HL-60/S4 treated with retinoic acid at 250 ng/mL for 4 days and 3 days (cell line): ENCODE measurements around the gene PKN3.
"Not testable (repeated sequence)": the region's sequence is repeated elsewhere in the genome, so short reads cannot be mapped to it uniquely, and the experiment has no call there.

Source experiments
- in situ Hi-C: fragments of 300-500 bp; cut with MboI; formaldehyde crosslinking; loops from 2 replicates; pipeline ENCODE4 v1.7.0; 2022; ENCODE audit warnings: low sequenced_read_pairs

Gene PKN3

DNA sequence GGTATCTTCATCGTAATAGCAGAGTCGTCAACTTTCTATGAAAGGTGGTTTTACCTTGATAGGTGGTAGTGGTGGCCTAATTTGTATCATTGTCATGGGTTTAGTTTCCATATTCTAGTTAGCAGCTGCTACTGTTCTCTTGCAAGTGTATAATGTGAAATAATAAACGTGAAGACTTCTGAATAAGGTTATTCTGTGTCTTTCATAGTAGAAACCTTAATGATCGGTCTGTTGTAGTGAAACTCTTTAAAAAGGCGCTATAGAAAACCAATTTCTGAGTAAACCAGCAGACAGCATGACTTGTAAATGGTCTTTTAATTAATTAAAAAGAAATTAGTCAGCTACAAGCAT is 11.6 kb upstream of the PKN3 start:
- in situ Hi-C loops: no loop called here

GRCh38 chr9:128693738-128694137 is 8.6 kb upstream of the PKN3 start:
- in situ Hi-C loops: not testable (repeated sequence)

DNA sequence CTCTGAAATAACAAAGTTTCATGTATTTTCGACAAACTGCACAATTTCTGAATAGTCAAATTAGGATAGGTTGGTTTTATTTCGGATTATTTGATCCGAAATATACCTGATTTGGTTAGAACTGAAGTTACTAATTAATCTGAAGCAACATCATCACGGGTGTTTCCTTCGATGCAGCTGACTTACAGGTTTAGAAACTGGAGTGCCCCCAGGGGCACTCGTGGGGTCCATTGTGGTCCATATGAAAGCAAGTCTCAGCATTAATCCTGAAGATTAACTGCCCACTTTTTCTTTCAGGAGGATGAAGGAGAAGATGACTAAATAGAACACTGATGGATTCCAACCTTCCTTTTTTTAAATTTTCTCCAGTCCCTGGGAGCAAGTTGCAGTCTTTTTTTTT is 8.0 kb upstream of the PKN3 start:
- in situ Hi-C loops: no loop called here

DNA sequence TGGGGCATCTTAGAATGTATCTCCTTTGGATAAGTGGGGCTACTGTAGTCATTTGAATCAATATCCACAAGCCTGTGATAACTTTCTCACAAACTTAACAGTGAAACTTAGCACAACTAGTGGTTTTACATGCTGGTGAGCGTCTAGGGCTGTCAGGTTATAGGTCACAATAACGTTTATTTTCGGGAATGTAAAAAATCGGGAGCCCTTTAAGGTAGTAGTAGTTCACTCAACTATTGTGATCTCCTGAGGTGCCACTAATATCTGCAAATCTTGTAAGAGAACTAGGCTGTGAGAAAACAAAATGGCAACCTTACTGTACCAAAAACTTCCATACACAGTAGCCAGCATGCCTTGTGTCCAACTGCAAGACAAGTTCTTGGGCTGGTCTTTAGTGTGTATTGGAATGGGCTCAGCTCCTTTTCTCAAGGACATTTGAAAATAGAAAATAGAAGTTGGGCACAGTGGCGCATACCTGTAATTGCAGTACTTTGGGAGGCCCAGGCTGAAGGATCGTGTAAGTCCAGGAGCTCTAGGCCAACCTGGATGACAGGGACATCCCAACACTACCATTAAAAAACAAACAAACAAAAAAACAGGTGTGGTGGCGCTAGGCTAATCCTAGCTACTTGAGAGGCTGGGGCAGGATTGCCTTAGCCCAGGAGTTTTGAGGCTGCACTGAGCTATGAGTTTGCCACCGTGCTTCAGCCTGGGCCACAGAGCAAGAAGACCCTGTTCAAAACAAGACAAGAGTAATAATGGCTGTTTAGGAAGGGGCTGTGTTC is 5.2 kb upstream of the PKN3 start:
- in situ Hi-C loops: no loop called here

DNA sequence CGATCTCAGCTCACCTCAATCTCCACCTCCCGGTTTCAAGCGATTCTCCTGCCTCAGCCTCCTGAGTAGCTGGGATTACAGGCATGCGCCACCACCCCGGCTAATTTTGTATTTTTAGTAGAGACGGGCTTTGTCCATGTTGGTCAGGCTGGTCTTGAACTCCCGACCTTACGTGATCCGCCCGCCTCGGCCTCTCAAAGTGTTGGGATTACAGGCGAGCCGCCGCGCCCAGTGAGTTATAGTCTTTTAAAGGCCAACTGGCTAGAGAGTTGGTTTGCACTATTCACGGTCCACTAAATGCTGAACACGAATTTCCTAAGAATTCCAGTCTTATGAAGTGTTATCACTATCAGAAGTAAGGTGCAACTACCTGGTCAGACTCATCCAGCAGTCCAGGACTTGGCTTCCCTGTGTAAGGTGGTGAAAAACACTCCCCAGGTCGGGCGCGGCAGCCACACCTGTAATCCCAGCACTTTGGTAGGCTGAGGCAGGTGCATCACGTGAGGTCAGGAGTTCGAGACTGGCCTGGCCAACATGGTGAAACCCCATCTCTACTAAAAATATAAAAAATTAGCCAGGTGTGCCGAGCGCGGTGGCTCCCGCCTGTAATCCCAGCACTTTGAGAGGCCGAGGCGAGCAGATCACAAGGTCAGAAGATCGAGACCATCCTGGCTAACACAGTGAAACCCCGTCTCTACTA is 3.1 kb upstream of the PKN3 start:
- in situ Hi-C loops: not testable (repeated sequence)

DNA sequence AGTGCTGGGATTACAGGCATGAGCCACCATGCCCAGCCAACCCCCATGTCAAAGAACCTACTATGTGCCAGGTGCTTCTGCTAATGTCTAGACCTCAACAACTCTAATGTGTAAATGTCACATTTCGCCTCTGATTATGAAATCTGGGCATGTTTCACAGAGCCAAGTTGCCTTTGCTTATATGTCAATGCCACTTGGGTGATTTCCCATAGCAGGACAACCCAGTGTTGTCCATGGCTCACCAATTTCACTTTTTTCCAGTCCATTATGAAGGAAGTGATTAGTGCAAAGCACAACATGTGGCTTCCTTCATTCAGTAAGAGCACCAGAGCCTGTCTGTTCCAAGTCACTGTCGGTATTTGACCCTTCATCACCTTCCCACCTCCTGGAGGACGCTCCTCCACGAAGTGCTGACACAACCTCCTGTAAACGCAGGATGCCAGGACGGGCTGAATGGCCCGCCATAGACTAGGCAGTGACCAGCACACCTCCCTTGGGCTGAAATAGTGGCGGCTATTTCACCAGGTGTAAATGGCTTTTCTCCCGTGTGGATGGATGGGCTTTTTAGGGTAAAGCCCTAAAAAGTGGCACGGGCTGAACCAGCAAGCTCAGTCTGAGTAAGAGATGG is 962 bp upstream of the PKN3 start:
- in situ Hi-C loops: no loop called here

DNA sequence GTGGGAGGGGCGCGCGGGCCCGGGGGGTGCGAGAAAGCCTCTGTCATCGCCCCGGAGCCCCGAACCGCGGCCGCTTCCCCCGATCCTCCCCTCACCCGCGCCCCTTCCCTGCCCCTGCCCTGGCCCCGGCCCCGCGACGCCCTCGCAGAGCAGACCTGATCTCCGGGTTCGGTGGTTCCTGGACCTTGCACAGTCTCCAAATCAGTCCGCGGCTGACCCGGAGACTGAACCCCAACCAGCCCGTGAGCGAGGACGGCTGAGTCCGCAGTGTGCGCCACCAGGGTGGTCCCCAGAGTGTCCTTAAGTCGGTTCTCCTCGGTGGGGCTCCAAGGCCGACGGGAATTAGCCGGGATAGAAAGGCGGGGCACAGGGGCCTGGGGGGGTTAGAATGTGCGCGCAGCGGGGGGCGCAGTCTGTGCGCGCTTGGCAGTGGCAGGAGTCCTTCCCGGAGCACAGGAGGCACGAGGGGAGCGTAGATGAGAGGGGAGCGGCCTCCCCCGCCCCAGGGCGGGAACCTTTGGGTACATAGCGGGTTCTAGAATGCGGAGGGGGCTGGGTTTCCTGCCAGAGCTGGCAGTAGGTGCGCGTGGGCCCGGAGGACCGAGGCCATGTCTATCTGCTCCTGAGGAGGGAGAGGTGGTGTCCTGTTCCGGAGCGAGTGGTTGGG is 779 bp downstream of the PKN3 start:
- in situ Hi-C loops: no loop called here

DNA sequence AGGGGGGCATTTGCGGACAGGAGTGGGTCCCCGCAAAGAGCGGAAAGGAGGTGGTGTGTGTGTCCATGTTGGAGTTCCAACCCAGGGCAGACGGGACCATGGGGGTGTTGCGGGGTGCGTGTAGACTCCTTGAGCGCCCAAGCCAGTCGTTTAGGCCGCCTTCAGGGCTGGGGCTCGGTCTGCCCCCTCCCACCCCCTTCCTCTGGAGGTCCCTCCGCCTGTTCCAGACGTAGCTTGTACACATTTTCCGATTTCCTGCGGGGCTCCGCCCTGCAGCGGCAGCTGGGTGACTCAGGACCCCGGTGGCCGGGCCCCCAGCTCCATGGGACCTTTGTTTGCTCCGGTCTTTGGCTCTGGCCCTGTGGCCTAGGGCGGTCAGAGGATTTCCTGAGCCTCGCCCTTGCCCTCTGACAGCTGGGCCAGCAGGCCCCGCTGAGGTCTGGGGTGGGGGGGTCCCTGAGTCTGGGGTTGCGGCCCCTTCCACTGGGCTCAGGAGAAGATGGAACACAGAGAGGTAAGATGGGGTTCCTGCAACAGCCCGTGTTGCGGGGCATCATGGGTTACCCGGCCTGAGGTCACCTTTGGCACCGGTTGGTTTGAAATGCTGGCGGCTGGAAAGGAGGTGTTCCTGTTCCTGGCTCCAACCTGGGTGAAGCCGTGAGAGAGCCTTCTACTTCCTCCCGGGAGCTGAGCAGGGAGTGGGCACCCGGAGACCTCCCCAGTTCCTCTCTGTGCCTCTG is 1.5 kb downstream of the PKN3 start:
- in situ Hi-C loops: no loop called here

DNA sequence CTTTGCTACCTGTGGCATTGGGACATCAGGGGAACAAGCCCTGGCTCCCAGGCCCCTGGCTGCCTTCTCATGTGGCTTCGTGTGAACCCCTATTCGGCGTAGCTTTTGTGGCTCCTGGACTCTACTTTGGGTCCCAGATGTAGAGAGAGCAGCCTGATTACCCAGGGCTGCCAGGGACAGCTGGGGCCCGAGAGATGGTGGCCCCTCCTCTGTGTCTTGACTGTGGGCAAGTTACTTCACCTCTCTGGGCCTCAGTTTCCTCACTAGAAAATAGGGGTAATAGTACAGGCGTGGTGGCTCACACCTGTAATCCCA is 2.0 kb downstream of the PKN3 start:
- in situ Hi-C loops: no loop called here

DNA sequence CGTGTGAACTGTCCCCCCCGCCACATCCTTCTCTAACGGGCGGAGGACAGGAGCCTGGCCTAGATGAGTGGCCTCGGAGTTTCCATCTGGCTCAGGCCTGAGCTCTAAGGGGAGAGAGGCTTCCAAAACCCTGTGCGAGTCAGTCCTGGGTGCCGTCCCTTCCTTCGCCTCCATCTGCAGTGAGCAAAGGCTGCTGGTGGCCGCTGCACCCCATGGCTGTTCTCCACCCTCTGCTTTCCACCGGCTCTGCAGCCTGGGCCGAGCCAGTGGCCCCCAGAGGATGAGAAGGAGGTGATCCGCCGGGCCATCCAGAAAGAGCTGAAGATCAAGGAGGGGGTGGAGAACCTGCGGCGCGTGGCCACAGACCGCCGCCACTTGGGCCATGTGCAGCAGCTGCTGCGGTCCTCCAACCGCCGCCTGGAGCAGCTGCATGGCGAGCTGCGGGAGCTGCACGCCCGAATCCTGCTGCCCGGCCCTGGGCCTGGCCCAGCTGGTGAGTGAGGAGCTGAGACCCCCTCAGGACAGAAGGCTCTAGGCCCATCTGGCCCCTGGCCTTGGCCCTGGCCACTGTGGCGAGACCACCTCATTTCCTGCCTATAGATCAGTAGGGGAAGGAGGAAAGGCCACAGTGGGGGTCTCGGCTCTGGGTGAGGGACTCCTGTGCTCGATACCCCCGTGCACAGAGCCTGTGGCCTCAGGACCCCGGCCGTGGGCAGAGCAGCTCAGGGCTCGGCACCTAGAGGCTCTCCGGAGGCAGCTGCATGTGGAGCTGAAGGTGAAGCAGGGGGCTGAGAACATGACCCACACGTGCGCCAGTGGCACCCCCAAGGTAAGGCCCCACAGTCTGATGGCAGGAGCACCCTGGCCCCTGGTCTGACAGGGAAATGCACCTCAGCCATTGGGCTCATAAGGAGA is 3.0 kb downstream of the PKN3 start:
- in situ Hi-C loops: no loop called here

DNA sequence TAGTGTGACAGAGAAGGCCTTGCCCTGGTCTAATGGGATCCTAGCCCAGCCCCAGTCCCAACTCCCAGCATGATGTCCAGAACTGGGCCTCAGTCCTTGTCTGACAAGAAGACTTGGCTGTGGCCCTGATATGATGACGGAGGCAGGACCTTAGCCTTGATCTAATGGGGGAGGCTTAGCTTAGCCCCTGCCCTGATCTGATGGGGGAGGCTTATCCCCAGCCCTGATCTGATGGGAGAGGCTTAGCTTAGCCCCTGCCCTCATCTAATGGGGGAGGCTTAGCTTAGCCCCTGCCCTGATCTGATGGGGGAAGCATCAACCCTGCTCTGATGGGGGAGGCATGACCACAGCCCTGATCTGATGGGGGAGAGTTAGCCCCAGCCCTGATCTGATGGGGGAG is 3.7 kb downstream of the PKN3 start:
- in situ Hi-C loops: no loop called here

DNA sequence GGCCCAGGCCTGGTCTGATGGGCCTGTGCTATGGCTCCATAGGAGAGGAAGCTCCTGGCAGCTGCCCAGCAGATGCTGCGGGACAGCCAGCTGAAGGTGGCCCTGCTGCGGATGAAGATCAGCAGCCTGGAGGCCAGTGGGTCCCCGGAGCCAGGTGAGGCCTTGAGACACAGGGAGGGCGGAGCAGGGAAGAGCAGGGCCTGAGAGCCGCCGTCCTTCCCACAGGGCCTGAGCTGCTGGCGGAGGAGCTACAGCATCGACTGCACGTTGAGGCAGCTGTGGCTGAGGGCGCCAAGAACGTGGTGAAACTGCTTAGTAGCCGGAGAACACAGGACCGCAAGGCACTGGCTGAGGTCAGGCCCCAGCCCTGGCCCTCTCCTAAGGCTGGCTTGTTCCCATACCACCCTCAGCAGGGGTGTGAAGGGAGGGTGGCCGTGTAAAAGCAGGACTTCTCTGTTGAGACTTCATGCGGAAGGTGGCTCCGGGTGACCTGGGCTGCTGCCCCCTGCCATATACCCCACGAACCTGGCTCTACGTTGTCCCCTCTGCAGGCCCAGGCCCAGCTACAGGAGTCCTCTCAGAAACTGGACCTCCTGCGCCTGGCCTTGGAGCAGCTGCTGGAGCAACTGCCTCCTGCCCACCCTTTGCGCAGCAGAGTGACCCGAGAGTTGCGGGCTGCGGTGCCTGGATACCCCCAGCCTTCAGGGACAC is 4.5 kb downstream of the PKN3 start:
- in situ Hi-C loops: no loop called here

DNA sequence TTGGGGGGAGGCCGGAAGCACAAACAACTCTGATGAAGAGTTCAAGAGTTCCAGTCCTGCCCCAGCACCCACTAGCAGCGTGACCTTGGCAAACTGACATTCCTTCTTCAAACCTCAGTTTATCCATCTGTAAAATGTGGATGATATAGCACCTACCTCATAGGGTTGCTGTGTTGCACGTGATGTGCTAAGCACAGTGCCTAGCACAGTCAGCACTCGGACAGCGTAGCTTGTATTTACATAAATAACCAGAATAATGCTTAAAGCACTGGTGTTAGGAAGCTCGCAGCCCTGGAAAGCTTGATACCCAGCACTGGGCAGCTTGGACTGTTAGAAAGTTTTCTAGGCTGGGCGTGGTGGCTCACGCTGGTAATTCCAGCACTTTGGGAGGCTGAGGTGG is 5.1 kb downstream of the PKN3 start:
- in situ Hi-C loops: no loop called here

DNA sequence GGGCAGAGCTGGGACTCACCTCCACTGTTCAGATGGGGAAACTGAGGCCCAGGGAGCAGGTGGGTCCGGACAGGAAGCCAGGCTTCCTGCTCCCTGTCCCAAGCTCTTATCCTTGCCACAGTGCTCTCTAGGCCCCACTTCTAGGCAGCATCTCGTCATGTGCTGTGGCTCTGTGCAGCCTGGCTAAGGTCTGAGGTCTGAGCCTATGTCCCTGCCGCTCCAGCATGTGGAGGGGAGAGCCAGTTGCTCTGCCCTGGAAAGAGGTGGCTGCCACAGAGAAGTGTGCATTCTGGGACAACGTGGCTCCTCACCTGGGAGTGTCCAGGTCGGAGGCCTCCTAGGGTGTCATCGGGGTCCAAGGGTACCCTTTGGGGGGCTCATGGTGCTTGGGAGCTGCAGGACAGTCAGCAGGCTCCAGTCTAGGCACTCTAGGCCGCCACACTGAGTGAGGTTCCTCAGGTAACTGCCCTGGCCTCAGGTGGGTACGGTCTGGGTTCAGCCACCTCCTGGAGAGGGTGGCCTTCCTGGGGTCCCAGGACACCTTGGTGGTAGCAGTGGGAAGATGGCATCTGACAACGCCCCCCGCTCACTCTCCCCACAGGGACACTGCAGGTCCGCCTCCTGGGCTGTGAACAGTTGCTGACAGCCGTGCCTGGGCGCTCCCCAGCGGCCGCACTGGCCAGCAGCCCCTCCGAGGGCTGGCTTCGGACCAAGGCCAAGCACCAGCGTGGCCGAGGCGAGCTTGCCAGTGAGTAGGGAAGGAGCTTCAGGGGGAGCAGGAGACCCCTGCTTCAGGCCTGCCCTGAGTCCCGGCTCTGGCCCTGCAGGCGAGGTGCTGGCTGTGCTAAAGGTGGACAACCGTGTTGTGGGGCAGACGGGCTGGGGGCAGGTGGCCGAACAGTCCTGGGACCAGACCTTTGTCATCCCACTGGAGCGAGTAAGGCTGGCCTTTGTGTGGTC is 10.4 kb downstream of the PKN3 start:
- in situ Hi-C loops: no loop called here

- in situ Hi-C loops: no loop called here
Observed at GRCh38 chr9:128713411-128713780, 11.1 kb downstream of the PKN3 start.

- in situ Hi-C loops: no loop called here
Observed at GRCh38 chr9:128713941-128714573, 11.8 kb downstream of the PKN3 start.

- in situ Hi-C loops: no loop called here
Observed at GRCh38 chr9:128714586-128715435, 12.5 kb downstream of the PKN3 start.
